HCT116 (cell line): ENCODE data around the gene CACNA1C. TPM values are rescaled to one million over a fixed set of nuclear protein-coding genes. Genes with fewer than 3 reads are reported as not detected.

ENCODE experiments used
- ATAC-seq: fragments of 200-7000 bp; cut with Tn5 transposase; 2 replicates; pipeline ENCODE4 v1.9.1; 2020; ENCODE audit warnings: mild to moderate bottlenecking, moderate library complexity
- BruUV-seq: library from RNA; stranded (reverse); fragments of 400-500 nt; replicated peaks from 2 replicates; lab custom pipeline; 2021; lab: Mats Ljungman, UMichigan
- CTCF ChIA-PET: fragments of 300-600 bp; sonication (Branson Sonifier 250); formaldehyde crosslinking; loops from one replicate; lab custom pipeline; 2021; ENCODE audit warnings: antibody characterized with exemption; lab: Charles Lee
- POLR2A ChIA-PET: fragments of 300-600, 350-600 bp; sonication (Branson Sonifier 250); formaldehyde crosslinking; loops from one replicate; lab custom pipeline; 2021; ENCODE audit warnings: antibody characterized with exemption; lab: Charles Lee
- RAD21 ChIA-PET, 2 experiments: fragments of 300-600 bp; sonication (Branson Sonifier 250); formaldehyde crosslinking; loops; one replicate each; lab custom pipeline; 2023; ENCODE audit warnings: low total read pairs in 2 of 2; ENCODE audit not compliant: uncharacterized antibody in 2 of 2, unreplicated experiment in 2 of 2, low non-redundant PET in 1 of 2; lab: Charles Lee
- DNase-seq: peaks from one replicate; pipeline ENCODE4 v3.0.0-alpha.2; 2010; ENCODE audit warnings: low read depth, low spot score
- H2AFZ ChIP-seq: fragments of 200-600 bp; shearing (Covaris generic), sonication (generic); 2 replicates; pipeline ENCODE4 v1.6.1; 2017; ENCODE audit warnings: low read depth, mixed run types, mixed read lengths, antibody characterized with exemption, low read length; ENCODE audit not compliant: poor library complexity, severe bottlenecking
- H3K27ac ChIP-seq: 2 replicates; pipeline ENCODE4 v1.5.1; 2012; ENCODE audit warnings: low read depth, low read length
- H3K27me3 ChIP-seq: fragments of 200-600 bp; sonication (generic); 2 replicates; pipeline ENCODE4 v1.6.1; 2016; ENCODE audit warnings: mixed run types, low read length, mixed read lengths; ENCODE audit not compliant: insufficient read depth
- H3K36me3 ChIP-seq, 2 experiments: fragments of 200-500 bp in 1 of 2; fragments of 200-600 bp in 1 of 2; sonication (Bioruptor generic) in 1 of 2; sonication (generic) in 1 of 2; 2 replicates each; pipeline versions ENCODE4 v1.5.1 to v1.6.1; 2014 to 2016; ENCODE audit warnings: low read length in 2 of 2, inconsistent platforms in 1 of 2, mixed read lengths in 1 of 2, mixed run types in 1 of 2; ENCODE audit not compliant: insufficient read depth in 2 of 2, control insufficient read depth in 1 of 2
- H3K4me1 ChIP-seq, 2 experiments: fragments of 200-600 bp in 1 of 2; sonication (generic) in 1 of 2; 2 replicates each; pipeline versions ENCODE4 v1.5.1 to v1.6.1; 2012 to 2017; ENCODE audit warnings: low read length in 2 of 2, inconsistent platforms in 1 of 2, mild to moderate bottlenecking in 1 of 2, mixed read lengths in 1 of 2, mixed run types in 1 of 2, moderate library complexity in 1 of 2; ENCODE audit not compliant: insufficient read depth in 2 of 2, control insufficient read depth in 1 of 2
- H3K4me2 ChIP-seq: fragments of 200-600 bp; sonication (generic); 2 replicates; pipeline ENCODE4 v1.6.1; 2017; ENCODE audit warnings: mixed run types, low read length, mixed read lengths
- H3K4me3 ChIP-seq, 2 experiments: fragments of 200-600 bp in 1 of 2; sonication (generic) in 1 of 2; replicated peaks in 1 of 2; 2 replicates each; pipeline ENCODE4 v1.5.1; 2011 to 2016; ENCODE audit warnings: low read length in 2 of 2, control low read depth in 1 of 2, low read depth in 1 of 2, mild to moderate bottlenecking in 1 of 2, mixed read lengths in 1 of 2, mixed run types in 1 of 2
- H3K79me2 ChIP-seq: fragments of 200-600 bp; sonication (generic); 2 replicates; pipeline ENCODE4 v1.6.1; 2017; ENCODE audit warnings: mild to moderate bottlenecking, mixed run types, low read length, moderate library complexity, mixed read lengths; ENCODE audit not compliant: insufficient read depth
- H3K9ac ChIP-seq: fragments of 200-600 bp; sonication (generic); 2 replicates; pipeline ENCODE4 v1.6.1; 2016; ENCODE audit warnings: low read length, mixed read lengths
- H3K9me2 ChIP-seq: fragments of 200-600 bp; sonication (generic), shearing (Covaris generic); 2 replicates; pipeline ENCODE4 v1.6.1; 2017; ENCODE audit warnings: mixed run types, mild to moderate bottlenecking, moderate library complexity; ENCODE audit not compliant: insufficient read depth
- H3K9me3 ChIP-seq, 2 experiments: fragments of 200-500 bp in 1 of 2; fragments of 200-600 bp in 1 of 2; sonication (Bioruptor generic) in 1 of 2; sonication (generic) in 1 of 2; 2 replicates each; pipeline ENCODE4 v1.6.1; 2014 to 2017; ENCODE audit warnings: low read length in 2 of 2, mixed read lengths in 2 of 2, inconsistent platforms in 1 of 2, low read depth in 1 of 2, mild to moderate bottlenecking in 1 of 2, mixed run types in 1 of 2, moderate library complexity in 1 of 2; ENCODE audit not compliant: control insufficient read depth in 1 of 2, insufficient read depth in 1 of 2
- H4K20me1 ChIP-seq: fragments of 200-600 bp; sonication (generic), shearing (Covaris generic); 2 replicates; pipeline ENCODE4 v1.6.1; 2017; ENCODE audit warnings: mixed run types, mild to moderate bottlenecking, moderate library complexity; ENCODE audit not compliant: insufficient read depth
- CEBPB ChIP-seq: IDR thresholded peaks from 2 replicates; pipeline ENCODE4 v1.6.1; 2012; ENCODE audit warnings: low read depth
- CTCF ChIP-seq, 3 experiments: fragments of 200-600 bp in 1 of 3; sonication (generic) in 1 of 3; IDR thresholded peaks in 2 of 3; conservative IDR thresholded peaks in 1 of 3; 2 replicates each; pipeline ENCODE4 v1.5.1; 2012 to 2017; ENCODE audit warnings: low read depth in 2 of 3, low read length in 2 of 3, antibody characterized with exemption in 1 of 3, borderline replicate concordance in 1 of 3, control low read depth in 1 of 3, mild to moderate bottlenecking in 1 of 3, mixed read lengths in 1 of 3, mixed run types in 1 of 3, moderate library complexity in 1 of 3; ENCODE audit not compliant: insufficient read depth in 1 of 3
- EGR1 ChIP-seq: IDR thresholded peaks from 2 replicates; pipeline ENCODE4 v1.6.1; 2012; ENCODE audit warnings: low read depth
- ELF1 ChIP-seq: IDR thresholded peaks from 2 replicates; pipeline ENCODE4 v1.6.1; 2012; ENCODE audit warnings: low read depth, borderline replicate concordance
- EZH2 ChIP-seq: fragments of 200-600 bp; sonication (generic); IDR thresholded peaks from 2 replicates; pipeline ENCODE4 v1.6.1; 2017; ENCODE audit warnings: antibody characterized with exemption, mixed run types
- EZH2phosphoT487 ChIP-seq: fragments of 200-600 bp; IDR thresholded peaks from 2 replicates; pipeline ENCODE4 v1.6.1; 2018; ENCODE audit warnings: antibody characterized with exemption, borderline replicate concordance
- FOSL1 ChIP-seq: IDR thresholded peaks from 2 replicates; pipeline ENCODE4 v1.6.1; 2012; ENCODE audit warnings: low read depth
- JUND ChIP-seq: IDR thresholded peaks from 2 replicates; pipeline ENCODE4 v1.6.1; 2012
- RAD21 ChIP-seq: IDR thresholded peaks from 2 replicates; pipeline ENCODE4 v1.6.1; 2012; ENCODE audit warnings: low read depth, mild to moderate bottlenecking
- REST ChIP-seq: IDR thresholded peaks from 2 replicates; pipeline ENCODE4 v1.6.1; 2012; ENCODE audit warnings: low read depth
- SIN3A ChIP-seq: IDR thresholded peaks from 2 replicates; pipeline ENCODE4 v1.6.1; 2012; ENCODE audit warnings: low read depth
- TCF7L2 ChIP-seq: IDR thresholded peaks from 2 replicates; pipeline ENCODE4 v1.7.0; 2011; ENCODE audit warnings: borderline replicate concordance, inconsistent platforms; ENCODE audit not compliant: insufficient read depth, insufficient read length; ENCODE audit errors: extremely low read depth
- ZNF274 ChIP-seq: fragments of 200-500 bp; sonication (Bioruptor generic); IDR thresholded peaks from 2 replicates; pipeline ENCODE4 v1.6.1; 2014; ENCODE audit warnings: mild to moderate bottlenecking, low read depth, low read length, inconsistent platforms
- intact Hi-C: fragments of 100-400 bp; cut with micrococcal nuclease; formaldehyde crosslinking; loops from 2 replicates; pipeline ENCODE4 v1.10.0; 2022
- total RNA-seq: library from RNA; stranded (reverse); gene quantifications from one replicate; pipeline ENCODE4 v1.2.1, GENCODE V29; 2021; ENCODE audit not compliant: unreplicated experiment

CACNA1C gene
- total RNA-seq, 1 experiment from 2014 or later, result 0.05 TPM

GRCh38 chr12:2553388-2554126 lies 500.8 kb downstream of the CACNA1C start:
- ChIA-PET POLR2A (no interaction called here), RAD21 (no interaction called here), CTCF (no interaction called here)
- DNase-seq, result no peak
- Histone ChIP-seq H3K9me2 (no peaks in the 10 kb centered on the region), H2AFZ (no peak overlapping the region), H3K79me2 (no peaks in the 10 kb centered on the region), H3K9ac (no peak overlapping the region), H3K36me3 (no peaks in the 10 kb centered on the region), H3K4me2 (no peak overlapping the region), H3K4me3 (no peak overlapping the region), H4K20me1 (no peaks in the 10 kb centered on the region), H3K4me1 (no peaks in the 10 kb centered on the region; a peak in 1 of 4 replicates), H3K9me3 (no peaks in the 10 kb centered on the region), H3K27ac (no peak overlapping the region), H3K27me3 (peaks cover 36% of the 10 kb centered on the region; the same call in 1 of the 2 replicates)
- TF ChIP-seq RAD21, result no peak
- no peak for TF ChIP-seq EZH2phosphoT487
- TF ChIP-seq ZNF274, result no peak
- no peak for TF ChIP-seq TCF7L2
- TF ChIP-seq CEBPB, result no peak
- no peak for TF ChIP-seq CTCF (IDR thresholded peaks at IDR 0.05 in 2 of 3, conservative IDR thresholded peaks at IDR 0.05 in 1 of 3; ENCODE audit: borderline replicate concordance in 1 of 3, insufficient read depth in 1 of 3, low read depth in 2 of 3, low read length in 2 of 3)
- no peak for TF ChIP-seq REST
- no peak for TF ChIP-seq SIN3A
- TF ChIP-seq EGR1, result no peak
- no peak for TF ChIP-seq FOSL1
- no peak for TF ChIP-seq ELF1
- no peak for TF ChIP-seq JUND
- TF ChIP-seq EZH2, result no peak
- no TSS peak for BruUV-seq
- no peak for ATAC-seq
- intact Hi-C loops, result no loop called here
